Gastroesophageal sphincter (tissue), 2 donors: ENCODE results near the gene RPTOR.

Experiments
- EP300 ChIP-seq: sonication (generic); formaldehyde crosslinking; IDR thresholded peaks from one replicate; pipeline ENCODE4 v1.6.1; 2017; ENCODE audit warnings: antibody characterized with exemption, mild to moderate bottlenecking
- POLR2A ChIP-seq, 2 donors: fragments of 450-650 bp; IDR thresholded peaks; one replicate each; pipeline ENCODE4 v1.6.1; 2017; ENCODE audit warnings: antibody characterized with exemption in 2 of 2, mild to moderate bottlenecking in 2 of 2, moderate library complexity in 1 of 2

DNA sequence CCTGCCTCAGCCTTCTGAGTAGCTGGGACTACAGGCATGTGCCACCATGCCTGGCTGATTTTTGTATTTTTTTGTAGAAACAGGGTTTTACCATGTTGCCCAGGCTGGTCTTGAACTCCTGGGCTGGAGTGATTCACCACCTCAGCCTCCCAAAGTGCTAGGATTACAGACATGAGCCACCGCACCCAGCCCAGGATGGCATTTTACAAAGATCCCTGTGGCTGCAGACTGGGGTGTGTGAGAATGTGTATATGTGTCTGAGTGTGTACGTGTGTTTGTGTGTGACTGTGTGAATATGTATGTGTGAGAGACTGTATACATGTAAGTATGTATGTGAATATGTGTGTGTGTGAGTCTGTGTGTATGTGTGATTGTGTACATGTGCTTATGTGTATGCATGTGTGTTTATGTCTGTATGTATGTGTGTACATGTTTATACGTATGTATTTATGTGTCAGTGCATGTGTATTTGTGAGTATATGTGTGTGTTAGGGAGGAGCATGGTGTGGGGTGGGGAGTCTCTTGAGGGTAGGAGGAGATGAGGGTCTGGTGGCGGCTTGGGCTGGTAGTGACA, 17.0 kb downstream of the RPTOR start:
- no peak for TF ChIP-seq EP300
- TF ChIP-seq POLR2A (IDR thresholded peaks at IDR 0.05), result no peak
